NCI-H748 (cell line): ENCODE data around the gene MYOF.
"Not testable (repeated sequence)": the region's sequence is repeated elsewhere in the genome, so short reads cannot be mapped to it uniquely, and the experiment has no call there.

Experiments used
- DNase-seq: peaks from one replicate; lab custom pipeline; 2025; ENCODE audit not compliant: unreplicated experiment; lab: John Stamatoyannopoulos, UW

Gene MYOF

GRCh38 chr10:93393211-93393610, 88.9 kb downstream of the MYOF start:
- DNase-seq, result no peak

DNA sequence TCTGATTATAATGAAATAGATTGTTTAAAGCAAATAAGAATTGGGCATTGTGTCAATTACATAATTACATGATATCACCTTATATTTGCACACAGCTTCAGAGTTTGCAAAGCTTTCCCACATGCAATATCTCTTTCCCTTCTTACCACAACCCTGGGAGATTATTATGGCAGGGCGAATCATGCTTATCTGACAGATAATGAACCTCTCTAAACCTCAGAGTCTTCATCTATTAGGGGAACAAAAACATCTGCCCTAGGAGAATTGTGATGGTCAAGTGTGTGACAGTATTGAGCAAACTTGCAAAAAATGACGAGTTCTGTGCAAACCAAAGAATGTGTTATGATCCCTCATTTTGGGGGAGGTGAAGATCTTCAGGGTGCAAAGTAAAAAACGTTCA, 90.0 kb downstream of the MYOF start:
- no peak for DNase-seq

DNA sequence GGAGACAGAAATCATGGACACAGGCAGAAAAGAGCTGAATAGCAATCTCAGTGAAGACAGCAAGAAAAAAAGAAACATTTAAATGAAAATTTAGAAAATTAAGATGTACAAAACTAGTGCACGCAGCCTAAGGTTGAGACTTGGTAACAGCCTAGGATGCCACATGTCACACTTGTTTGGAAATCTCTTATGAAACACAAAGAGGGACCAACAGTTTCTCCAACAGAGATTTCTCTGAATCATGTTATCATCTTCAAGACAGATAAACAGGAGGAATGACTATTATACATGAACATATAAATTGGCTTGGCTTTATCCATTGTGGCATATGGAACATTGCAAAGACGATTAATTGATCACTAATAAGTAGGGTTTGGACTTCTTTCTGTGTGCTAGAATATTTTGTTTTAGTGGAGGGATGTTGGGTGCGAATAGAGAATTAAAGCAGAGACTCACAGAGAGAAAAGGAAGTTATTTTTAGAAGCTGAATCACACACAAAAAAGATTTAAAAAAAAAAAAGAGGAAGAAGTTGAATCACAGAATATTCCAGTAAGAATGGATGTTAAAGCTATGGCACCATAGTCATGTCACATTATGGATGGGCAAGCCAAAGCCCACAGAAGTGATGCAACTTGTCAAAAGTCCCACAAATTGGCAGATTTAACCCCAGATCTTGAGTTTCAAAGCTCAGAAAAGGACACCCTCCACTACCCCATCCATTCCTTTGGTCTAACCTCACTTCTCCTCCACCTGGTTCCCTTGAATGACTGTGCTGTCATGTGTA, 91.6 kb downstream of the MYOF start:
- DNase-seq, result no peak

GRCh38 chr10:93386631-93387369, 95.3 kb downstream of the MYOF start:
- DNase-seq, result no peak

GRCh38 chr10:93385345-93385744, 96.8 kb downstream of the MYOF start:
- no peak for DNase-seq

DNA sequence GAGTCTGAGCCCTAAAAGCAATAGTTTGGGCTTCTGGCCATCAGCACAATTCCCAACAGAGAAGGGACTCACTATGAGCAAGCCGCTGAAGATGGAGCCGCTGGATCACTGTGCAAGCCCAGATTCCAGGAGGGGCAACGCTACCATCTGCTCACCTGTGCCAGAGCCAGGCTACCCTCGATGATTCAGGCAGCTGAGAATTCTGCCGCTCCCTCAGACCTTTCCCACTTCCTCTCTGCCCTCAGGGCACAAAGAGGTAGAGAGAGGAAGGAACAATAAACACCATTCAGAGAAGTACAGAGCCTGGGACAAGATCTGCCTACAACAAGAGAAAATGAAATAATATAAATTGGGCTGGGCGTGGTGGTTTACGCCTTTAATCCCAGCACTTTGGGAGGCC, 98.1 kb downstream of the MYOF start:
- no peak for DNase-seq

DNA sequence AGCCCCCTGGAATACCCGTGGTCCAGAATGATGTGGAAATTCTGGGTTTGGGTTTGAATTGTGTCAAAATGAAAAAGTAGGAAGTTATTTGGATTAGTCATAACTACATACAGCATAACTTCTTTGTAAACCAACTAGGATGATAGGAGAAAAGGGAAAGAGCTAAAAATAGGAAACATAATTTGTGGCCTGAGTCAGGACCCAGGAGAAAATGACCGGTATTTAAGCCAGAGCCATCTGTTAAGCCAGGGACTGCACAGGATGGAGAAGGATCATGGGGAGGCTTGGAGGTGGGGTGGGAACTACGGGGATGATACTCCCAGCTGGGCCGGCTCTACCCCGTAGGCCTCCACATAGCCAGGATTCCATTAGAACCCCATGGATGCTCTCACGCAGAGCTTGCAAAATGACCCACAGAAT, 98.6 kb downstream of the MYOF start:
- no peak for DNase-seq

DNA sequence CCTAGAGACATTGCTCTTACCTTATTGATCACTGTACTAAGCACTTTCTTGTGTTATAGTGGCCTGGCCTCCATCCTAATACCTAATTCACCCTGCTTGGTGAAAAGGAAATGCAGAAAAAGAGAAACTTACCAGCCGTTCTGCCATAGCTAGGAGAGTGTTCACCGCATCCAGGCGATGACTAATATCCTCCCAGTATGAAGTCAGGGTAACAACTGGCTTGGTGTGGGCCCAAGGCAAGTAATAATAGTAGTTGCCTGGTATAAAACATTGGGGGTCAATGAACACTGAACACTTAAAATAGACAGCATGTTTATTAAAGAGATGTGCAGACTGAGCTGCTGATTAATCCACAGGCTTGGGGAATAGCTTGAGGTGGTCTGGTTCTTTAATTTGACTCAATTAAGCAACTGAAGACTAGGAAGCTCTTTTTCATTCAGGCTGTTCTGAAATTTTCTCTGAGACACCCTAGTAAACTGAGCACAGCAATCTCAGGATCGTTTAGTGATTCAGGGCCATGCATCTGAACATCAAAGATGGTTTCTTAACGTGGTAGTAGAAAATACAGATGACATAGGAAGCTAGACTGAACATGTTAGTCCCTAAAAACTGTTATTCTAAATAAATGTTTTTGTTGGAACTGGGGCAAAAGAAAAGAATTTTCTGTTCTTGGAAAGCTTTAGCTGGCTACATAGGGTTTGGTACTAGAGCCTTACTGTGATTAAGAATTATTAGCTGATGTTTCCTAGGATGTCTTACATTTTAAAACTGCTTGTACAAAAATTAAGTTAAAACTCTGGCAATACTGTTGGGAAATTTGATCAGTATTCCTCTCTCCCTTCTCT, 102.2 kb downstream of the MYOF start:
- no peak for DNase-seq

GRCh38 chr10:93378997-93379730, 103.0 kb downstream of the MYOF start:
- no peak for DNase-seq

- DNase-seq, result no peak
Measured at GRCh38 chr10:93378039-93378438, 104.1 kb downstream of the MYOF start.

- peak; percentile 58 for DNase-seq
Measured at GRCh38 chr10:93376372-93377293, 105.5 kb downstream of the MYOF start.

DNA sequence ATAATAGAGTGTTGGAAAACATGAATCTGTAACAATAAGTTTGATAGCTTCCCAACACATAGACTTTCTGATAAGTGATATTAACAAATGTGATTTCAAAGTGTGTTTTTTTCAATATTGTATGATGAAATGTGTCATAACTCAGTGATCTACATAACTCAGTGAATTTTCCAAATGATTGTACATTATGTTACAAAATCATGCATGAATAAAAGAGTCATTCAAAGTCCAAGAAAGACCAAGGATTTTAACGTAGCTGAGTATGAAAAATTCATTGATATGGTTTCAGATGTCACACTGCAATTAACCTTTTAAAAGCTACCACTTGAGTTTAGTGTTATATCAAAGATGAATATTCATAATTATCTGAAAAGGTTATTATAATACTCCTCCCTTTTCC, 111.2 kb downstream of the MYOF start:
- DNase-seq, result no peak

GRCh38 chr10:93369588-93370164, 112.5 kb downstream of the MYOF start:
- DNase-seq, result no peak

DNA sequence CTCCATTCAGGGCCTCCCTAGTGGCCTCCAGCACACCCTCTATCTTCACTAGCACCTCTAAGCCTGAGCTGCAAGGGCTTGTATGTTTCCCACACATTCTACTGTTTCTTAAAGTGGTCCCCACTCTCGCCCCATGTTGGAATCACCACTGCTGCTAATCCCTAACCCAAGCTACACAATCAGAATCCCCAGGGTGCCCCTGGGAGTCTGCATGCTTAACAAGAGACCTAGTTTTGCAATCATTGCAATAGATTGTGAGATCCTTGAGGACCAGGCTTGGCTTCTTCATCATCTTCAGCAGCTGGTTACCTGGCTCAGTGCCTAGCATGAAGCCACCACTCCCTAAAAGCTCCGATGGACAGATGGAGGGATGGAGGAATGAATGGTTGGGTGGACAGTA, 113.9 kb downstream of the MYOF start:
- no peak for DNase-seq

DNA sequence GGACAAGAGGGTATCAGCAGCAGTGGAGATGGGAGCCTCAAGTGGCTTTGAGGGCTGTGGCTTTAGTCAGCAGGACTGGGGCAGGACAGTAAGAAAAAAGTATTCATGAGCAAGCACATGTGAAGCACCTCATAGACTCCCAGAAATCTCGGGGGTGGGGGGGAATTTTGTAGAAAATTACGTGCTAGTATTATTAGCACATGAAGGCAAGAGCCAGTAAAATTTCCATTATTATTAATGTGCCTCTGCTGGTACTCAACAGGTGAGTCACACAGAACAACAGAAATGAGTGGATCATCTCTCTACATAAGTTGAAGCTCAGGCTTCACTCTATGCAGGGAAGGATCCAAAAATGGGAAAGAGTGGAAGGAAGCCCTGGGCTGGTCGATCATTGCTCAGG, 114.5 kb downstream of the MYOF start:
- no peak for DNase-seq

DNA sequence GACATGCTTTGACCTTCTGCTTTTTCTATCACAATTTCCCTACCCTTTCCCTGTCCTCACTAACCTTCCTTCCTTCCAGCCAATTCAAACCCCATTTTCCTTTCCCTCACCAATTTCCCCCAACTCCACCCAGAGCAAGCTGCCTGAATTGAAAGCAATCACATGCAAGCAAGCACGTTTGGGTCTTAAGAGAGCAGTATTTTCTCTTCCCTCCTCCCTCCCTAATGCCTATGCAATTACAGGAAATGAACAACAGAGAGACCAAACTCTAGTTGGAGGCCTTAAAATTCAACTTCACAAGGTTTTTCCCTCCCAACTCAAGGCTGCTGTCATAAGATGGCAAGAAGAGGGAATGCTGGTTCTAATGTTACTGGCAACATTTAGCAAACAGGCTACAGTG, 117.2 kb downstream of the MYOF start:
- DNase-seq, result no peak

GRCh38 chr10:93363891-93364648, 118.1 kb downstream of the MYOF start:
- DNase-seq, result no peak

GRCh38 chr10:93358398-93358797, 123.7 kb downstream of the MYOF start:
- DNase-seq, result not testable (repeated sequence)

DNA sequence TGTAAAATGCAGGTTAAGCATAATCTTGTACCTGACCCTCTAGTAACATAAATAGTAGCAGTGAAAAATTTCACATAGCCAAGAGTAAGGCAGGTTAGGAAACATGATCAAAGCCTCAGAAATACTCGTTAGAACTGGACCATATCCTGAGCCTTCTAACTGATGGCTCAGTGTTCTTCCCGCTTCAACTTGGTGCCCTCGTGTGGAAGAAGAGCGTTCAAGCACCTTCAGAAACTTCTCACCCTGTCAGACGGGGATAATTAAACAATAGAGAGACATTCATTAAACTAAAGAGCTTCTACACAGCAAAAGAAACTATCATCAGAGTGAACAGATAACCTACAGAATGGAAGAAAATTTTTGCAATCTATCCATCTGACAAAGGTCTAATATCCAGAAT, 124.5 kb downstream of the MYOF start:
- DNase-seq, result peak; percentile 58
